SK-N-MC (cell line): Measurements from ENCODE around the gene LASP1.
A peak's percentile ranks its signal among the peaks of the same experiment; 100 is the strongest.
"Not testable (repeated sequence)": the region's sequence is repeated elsewhere in the genome, so short reads cannot be mapped to it uniquely, and the experiment has no call there.

Experiments used
- DNase-seq: peaks from one replicate; pipeline ENCODE4 v3.0.0-alpha.2; 2011; ENCODE audit warnings: low read depth, low spot score
- H3K27ac ChIP-seq: fragments of 200-600 bp; sonication (generic); 2 replicates; pipeline ENCODE4 v1.5.1; 2016; ENCODE audit warnings: mixed run types
- H3K36me3 ChIP-seq: fragments of 200-600 bp; sonication (generic); 2 replicates; pipeline ENCODE4 v1.6.1; 2017; ENCODE audit warnings: antibody characterized with exemption, low read length, mixed read lengths; ENCODE audit not compliant: insufficient read depth
- H3K4me3 ChIP-seq: fragments of 200-600 bp; sonication (generic); 2 replicates; pipeline ENCODE4 v1.5.1; 2016
- H3K9ac ChIP-seq: fragments of 200-600 bp; sonication (generic); 2 replicates; pipeline ENCODE4 v1.8.0; 2017; ENCODE audit warnings: mixed run types, mixed read lengths; ENCODE audit not compliant: insufficient read length
- H3K9me3 ChIP-seq: fragments of 200-600 bp; sonication (generic); 2 replicates; pipeline ENCODE4 v1.6.1; 2017; ENCODE audit warnings: low read depth, mild to moderate bottlenecking, antibody characterized with exemption, low read length, moderate library complexity, mixed read lengths
- EZH2 ChIP-seq: fragments of 200-600 bp; sonication (generic); IDR thresholded peaks from one replicate; pipeline ENCODE4 v1.6.1; 2017; ENCODE audit warnings: antibody characterized with exemption
- FOXP2 ChIP-seq: optimal IDR thresholded peaks from 2 replicates; pipeline ENCODE3; 2011; ENCODE audit warnings: mild to moderate bottlenecking, moderate library complexity; ENCODE audit not compliant: insufficient read depth; ENCODE audit errors: extremely low read length, control extremely low read depth
- POLR2AphosphoS5 ChIP-seq: IDR thresholded peaks from 2 replicates; pipeline ENCODE4 v1.6.1; 2012; ENCODE audit warnings: mild to moderate bottlenecking, low read depth, low read length, borderline replicate concordance

The LASP1 gene

DNA sequence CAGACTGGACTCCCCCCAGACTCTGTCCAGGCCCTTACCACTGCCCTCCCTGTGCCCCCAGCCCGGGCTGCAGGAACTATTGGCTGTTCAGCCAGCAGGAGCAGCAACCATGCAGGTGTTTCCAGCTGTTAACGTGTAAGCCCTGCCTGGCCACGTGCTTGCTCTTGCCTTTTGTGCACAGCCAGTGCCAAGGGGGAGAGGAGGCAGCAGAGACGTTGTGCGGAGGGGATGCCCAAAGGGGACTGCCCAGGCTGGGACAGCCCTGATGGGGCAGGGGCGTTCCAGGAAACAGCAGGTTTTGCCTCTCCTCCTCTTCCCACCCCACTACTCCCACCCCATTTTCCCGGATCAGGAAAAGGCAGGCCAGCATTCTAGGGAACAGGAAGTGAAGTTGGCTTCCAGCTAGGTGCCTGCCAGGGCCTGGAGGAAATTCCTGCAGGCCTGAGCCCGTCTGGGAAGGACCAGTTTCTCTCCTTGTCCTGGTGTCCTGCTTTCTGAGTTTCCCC, 38.9 kb downstream of the LASP1 start:
- no peak overlapping the region for H3K9ac ChIP-seq
- peaks cover 11% of the 10 kb centered on the region for H3K36me3 ChIP-seq
- H3K9me3 ChIP-seq, result no peaks in the 10 kb centered on the region
- no peak for TF ChIP-seq FOXP2
- TF ChIP-seq EZH2, result no peak
- no peak for DNase-seq
- H3K27ac ChIP-seq, result no peak overlapping the region
- H3K4me3 ChIP-seq, result no peak overlapping the region

DNA sequence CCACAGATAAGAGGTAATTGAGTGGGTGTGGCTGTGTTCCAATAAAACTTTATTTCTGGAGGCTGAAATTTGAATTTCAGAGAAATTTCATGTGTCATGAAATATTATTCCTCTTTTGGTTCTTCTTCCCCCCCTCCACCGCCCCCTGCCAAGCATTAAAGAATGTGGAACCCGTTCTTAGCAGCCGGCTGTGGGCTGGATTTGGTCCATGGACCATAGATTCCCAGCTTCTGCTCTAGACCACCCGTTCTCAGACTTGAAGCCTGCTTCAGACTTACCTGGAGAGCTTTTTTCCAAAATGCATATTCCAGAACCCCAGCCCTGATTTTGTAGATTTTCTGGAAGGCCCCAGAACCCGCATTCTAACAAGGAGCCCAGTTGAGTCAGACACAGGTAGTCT, 40.5 kb downstream of the LASP1 start:
- H3K27ac ChIP-seq, result peak overlapping the region; percentile 54; the same call in 1 of the 2 replicates
- no peak for TF ChIP-seq POLR2AphosphoS5
- no peak for TF ChIP-seq EZH2
- no peak for TF ChIP-seq FOXP2
- H3K36me3 ChIP-seq, result peaks cover 12% of the 10 kb centered on the region; the same call in 1 of the 2 replicates
- H3K9ac ChIP-seq, result no peak overlapping the region
- H3K9me3 ChIP-seq, result no peaks in the 10 kb centered on the region
- no peak for DNase-seq
- H3K4me3 ChIP-seq, result no peak overlapping the region

DNA sequence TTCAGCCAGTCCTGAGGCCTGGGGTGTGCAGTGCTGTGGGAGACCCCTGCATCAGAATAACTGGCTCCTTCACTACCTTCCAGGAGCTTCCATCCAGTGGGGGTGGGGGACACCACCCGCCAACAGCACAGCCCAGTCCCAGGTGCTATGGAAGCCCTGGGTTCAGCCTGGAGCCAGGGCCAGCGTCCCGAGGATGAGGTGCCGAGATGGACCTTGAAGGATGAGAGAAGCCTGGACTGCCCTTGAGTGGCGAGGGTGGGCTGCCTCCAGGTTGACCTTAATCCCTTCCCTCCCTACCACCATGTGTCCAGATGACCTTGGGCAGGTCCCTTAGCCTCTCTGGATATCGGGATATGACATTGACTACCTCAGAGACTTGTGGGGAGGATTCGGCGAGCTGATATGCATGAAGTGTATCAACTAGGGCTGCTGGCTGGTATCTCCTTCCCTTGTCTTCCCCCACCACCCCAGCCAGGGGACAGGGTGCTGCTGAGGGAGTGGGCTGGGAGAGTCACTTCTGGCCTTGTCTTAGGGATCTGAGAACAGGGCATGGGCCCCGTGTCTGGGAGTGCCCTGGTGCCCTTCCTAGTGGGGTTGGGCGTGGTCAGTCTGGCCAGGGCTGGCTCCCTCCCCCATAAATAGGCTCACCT, 41.3 kb downstream of the LASP1 start:
- Histone ChIP-seq H3K9me3 (no peaks in the 10 kb centered on the region), H3K36me3 (peaks cover 18% of the 10 kb centered on the region; the same call in 1 of the 2 replicates), H3K4me3 (no peak overlapping the region), H3K27ac (no peak overlapping the region), H3K9ac (no peak overlapping the region)
- TF ChIP-seq POLR2AphosphoS5 (no peak), EZH2 (no peak), FOXP2 (no peak)
- no peak for DNase-seq

GRCh38 chr17:38911731-38912081, 41.8 kb downstream of the LASP1 start:
- not testable (repeated sequence) for H3K9me3 ChIP-seq, DNase-seq, H3K4me3 ChIP-seq, H3K27ac ChIP-seq, H3K9ac ChIP-seq
- H3K36me3 ChIP-seq, result peaks cover 18% of the 10 kb centered on the region; the same call in 1 of the 2 replicates

- Histone ChIP-seq H3K27ac (no peak overlapping the region), H3K9ac (no peak overlapping the region), H3K36me3 (peaks cover 19% of the 10 kb centered on the region), H3K4me3 (no peak overlapping the region), H3K9me3 (no peaks in the 10 kb centered on the region)
- DNase-seq, result no peak
- TF ChIP-seq POLR2AphosphoS5 (no peak), EZH2 (no peak), FOXP2 (no peak)
These were observed 42.5 kb downstream of the LASP1 start for GRCh38 chr17:38912221-38912813.

DNA sequence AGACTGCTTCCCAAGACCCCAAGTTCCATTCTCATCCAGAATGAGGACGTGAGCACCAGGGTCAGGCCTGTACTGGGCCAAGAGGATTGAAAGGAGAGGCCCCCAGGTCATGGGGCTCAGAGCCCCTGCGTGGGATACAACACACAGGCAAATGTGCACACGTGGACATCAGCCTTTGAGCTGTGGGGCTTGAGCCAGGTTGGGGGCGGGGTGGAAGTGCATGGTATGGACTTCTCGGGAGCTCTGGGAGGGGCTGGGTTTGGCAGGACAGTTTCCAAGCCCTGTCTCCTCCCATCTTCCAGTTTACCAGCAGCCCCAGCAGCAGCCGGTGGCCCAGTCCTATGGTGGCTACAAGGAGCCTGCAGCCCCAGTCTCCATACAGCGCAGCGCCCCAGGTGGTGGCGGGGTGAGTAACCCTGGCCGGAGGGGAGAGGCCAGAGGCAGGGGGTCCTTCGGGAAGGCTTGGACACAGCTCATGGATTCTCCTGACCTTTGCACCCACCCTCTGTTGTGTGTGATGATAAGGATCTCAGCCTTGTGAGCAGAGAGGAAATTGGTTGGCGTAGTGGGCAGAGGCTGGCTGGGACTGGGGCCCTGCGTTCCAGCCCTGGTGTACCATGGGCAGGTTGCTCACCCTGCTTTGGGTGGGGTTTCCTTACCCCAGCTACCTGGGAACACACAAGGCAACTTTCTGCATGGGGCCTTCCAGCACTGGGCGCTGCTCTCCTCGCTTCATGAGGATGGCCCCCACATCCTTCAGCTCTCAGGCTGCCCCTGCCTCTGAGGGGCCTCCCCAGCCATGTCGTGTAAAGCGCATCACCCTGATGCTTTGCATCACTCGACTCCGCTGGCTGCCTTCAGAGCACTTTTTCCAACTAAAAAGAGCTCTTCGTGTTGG, 45.1 kb downstream of the LASP1 start:
- Histone ChIP-seq H3K36me3 (peaks cover 32% of the 10 kb centered on the region), H3K9ac (no peak overlapping the region), H3K4me3 (no peak overlapping the region), H3K9me3 (no peaks in the 10 kb centered on the region), H3K27ac (no peak overlapping the region)
- TF ChIP-seq EZH2 (no peak), POLR2AphosphoS5 (no peak), FOXP2 (no peak)
- DNase-seq, result no peak

DNA sequence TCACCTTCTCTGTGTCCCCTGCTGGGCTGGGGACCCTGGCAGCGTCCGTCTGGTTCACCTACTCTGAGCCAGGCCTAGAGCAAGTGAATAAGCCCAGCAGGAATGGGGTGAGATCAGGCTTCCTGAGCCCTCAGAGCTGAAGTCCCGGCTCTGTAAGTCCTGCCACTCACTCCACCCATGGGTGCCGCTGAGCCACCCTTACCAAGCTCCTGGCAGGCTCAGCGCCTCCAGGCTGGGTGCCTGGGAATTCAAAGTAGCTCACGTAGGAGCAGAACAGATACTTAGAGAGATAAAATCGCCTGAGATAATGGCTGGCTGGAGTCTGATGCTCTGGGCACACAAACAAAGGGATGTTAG, 45.8 kb downstream of the LASP1 start:
- H3K27ac ChIP-seq, result no peak overlapping the region
- DNase-seq, result no peak
- H3K9me3 ChIP-seq, result no peaks in the 10 kb centered on the region
- H3K4me3 ChIP-seq, result no peak overlapping the region
- no peak for TF ChIP-seq FOXP2
- no peak for TF ChIP-seq POLR2AphosphoS5
- no peak for TF ChIP-seq EZH2
- peaks cover 32% of the 10 kb centered on the region for H3K36me3 ChIP-seq
- no peak overlapping the region for H3K9ac ChIP-seq

DNA sequence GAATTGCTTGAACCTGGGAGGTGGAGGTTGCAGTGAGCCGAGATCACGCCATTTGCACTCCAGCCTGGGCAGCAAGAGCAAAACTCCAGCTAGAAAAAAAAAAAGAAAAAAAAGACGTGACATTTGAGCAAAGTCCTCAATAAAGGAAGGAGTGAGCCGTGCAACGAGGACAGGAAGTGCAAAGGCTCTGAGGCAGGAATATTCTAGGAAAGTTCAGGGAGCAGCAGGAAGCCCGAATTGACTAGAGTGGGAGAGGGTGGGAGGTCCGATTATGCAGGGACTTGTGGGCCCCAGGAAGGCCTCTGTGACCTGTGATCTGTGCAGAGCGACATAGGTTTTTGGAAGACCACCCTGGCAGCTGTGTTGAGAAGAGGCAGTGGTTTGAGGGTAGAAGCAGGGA, 46.9 kb downstream of the LASP1 start:
- DNase-seq, result no peak
- TF ChIP-seq POLR2AphosphoS5, result no peak
- no peak for TF ChIP-seq FOXP2
- no peak for TF ChIP-seq EZH2
- Histone ChIP-seq H3K4me3 (no peak overlapping the region), H3K27ac (no peak overlapping the region), H3K9me3 (no peaks in the 10 kb centered on the region), H3K9ac (no peak overlapping the region), H3K36me3 (peaks cover 32% of the 10 kb centered on the region)

GRCh38 chr17:38917259-38917658, 47.4 kb downstream of the LASP1 start:
- H3K9me3 ChIP-seq, result no peaks in the 10 kb centered on the region
- H3K4me3 ChIP-seq, result no peak overlapping the region
- H3K9ac ChIP-seq, result no peak overlapping the region
- no peak overlapping the region for H3K27ac ChIP-seq
- H3K36me3 ChIP-seq, result peaks cover 32% of the 10 kb centered on the region
- no peak for DNase-seq
- no peak for TF ChIP-seq POLR2AphosphoS5
- no peak for TF ChIP-seq FOXP2
- no peak for TF ChIP-seq EZH2
